Breast epithelium (tissue), 4 donors: ENCODE measurements around the gene STRAP. TPM values are rescaled to one million over a fixed set of nuclear protein-coding genes. Genes with fewer than 3 reads are reported as not detected.

Experiments
- DNase-seq, 2 donors: peaks; one replicate each; pipeline ENCODE4 v3.0.0-alpha.2; 2019; ENCODE audit warnings: low spot score in 2 of 2
- H3K27ac ChIP-seq, 2 donors: fragments of 200-600 bp; sonication (generic) in 1 of 2; one replicate each; pipeline ENCODE4 v1.5.1; 2016 to 2019; ENCODE audit warnings: mild to moderate bottlenecking in 1 of 2
- H3K27me3 ChIP-seq, 2 donors: fragments of 200-600 bp; sonication (generic) in 1 of 2; one replicate each; pipeline versions ENCODE4 v1.5.1 to v1.6.0; 2017 to 2019; ENCODE audit warnings: control low read depth in 1 of 2, mild to moderate bottlenecking in 1 of 2
- H3K36me3 ChIP-seq: fragments of 200-600 bp; one replicate; pipeline ENCODE4 v1.5.1; 2019
- H3K4me1 ChIP-seq, 2 donors: fragments of 200-600 bp; sonication (generic); one replicate each; pipeline ENCODE4 v1.5.1; 2016 to 2019; ENCODE audit warnings: control low read depth in 1 of 2
- H3K4me3 ChIP-seq, 3 donors: fragments of 200-600 bp; sonication (generic); 1 replicate in 2 of 3; 2 replicates in 1 of 3; pipeline ENCODE4 v1.5.1; 2016 to 2019; ENCODE audit warnings: mild to moderate bottlenecking in 3 of 3, moderate library complexity in 2 of 3
- H3K9me3 ChIP-seq, 2 donors: fragments of 200-600 bp; sonication (generic) in 1 of 2; one replicate each; pipeline ENCODE4 v1.5.1; 2016 to 2019; ENCODE audit warnings: control low read depth in 1 of 2
- CTCF ChIP-seq, 3 donors: fragments of 450-650 bp; IDR thresholded peaks; one replicate each; pipeline ENCODE4 v1.5.1; 2016 to 2017; ENCODE audit warnings: antibody characterized with exemption in 3 of 3, mild to moderate bottlenecking in 3 of 3, moderate library complexity in 3 of 3
- POLR2A ChIP-seq: fragments of 450-650 bp; IDR thresholded peaks from one replicate; pipeline ENCODE4 v1.6.1; 2016; ENCODE audit warnings: antibody characterized with exemption, mild to moderate bottlenecking, moderate library complexity
- POLR2AphosphoS5 ChIP-seq, 3 donors: sonication (generic); formaldehyde crosslinking; IDR thresholded peaks; one replicate each; pipeline ENCODE4 v1.6.1; 2017; ENCODE audit warnings: antibody characterized with exemption in 3 of 3
- intact Hi-C: fragments of 100-400 bp; cut with DNase I; formaldehyde crosslinking; loops from one replicate; pipeline ENCODE4 v1.15.1; 2023; ENCODE audit warnings: low total_unique reads
- total RNA-seq, 3 donors: library from RNA; depleted of rRNA; stranded (reverse); fragments of >200 nt; gene quantifications; one replicate each; pipeline ENCODE4 v1.1.0, GENCODE V29; 2016

The STRAP gene
- total RNA-seq, 3 donors from 2014 or later, result 50.1 to 60.0 (median 50.8) TPM

DNA sequence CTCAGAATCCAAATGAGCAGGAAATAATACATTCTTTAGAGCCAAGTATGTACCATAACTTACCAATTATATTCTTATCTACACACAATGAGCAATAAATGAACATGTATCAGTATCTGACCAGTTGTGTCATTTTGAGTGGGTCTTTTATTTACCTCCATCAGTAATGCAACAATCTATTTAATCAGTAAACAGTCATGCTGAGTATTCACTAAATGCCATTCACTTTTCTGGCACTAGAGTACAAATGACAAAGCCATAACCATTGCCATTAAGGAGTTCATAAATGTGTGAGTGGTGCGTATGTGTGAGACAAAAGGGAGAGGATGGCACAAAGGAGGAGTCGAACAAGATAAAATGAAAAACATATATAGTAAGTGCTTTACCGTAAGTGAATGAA is 1.5 kb upstream of the STRAP start:
- no peaks in the 10 kb centered on the region for H3K36me3 ChIP-seq
- H3K9me3 ChIP-seq, result no peaks in the 10 kb centered on the region
- TF ChIP-seq CTCF (IDR thresholded peaks at IDR 0.05) (no peak), POLR2A (no peak), POLR2AphosphoS5 (IDR thresholded peaks at IDR 0.05) (no peak)
- H3K27me3 ChIP-seq, result no peaks in the 10 kb centered on the region
- no peak for DNase-seq
- no peak overlapping the region for H3K4me3 ChIP-seq
- no peak overlapping the region for H3K27ac ChIP-seq
- intact Hi-C loops, result no loop called here
- H3K4me1 ChIP-seq, result peaks cover 3 to 5% of the 10 kb centered on the region in 2 donors

DNA sequence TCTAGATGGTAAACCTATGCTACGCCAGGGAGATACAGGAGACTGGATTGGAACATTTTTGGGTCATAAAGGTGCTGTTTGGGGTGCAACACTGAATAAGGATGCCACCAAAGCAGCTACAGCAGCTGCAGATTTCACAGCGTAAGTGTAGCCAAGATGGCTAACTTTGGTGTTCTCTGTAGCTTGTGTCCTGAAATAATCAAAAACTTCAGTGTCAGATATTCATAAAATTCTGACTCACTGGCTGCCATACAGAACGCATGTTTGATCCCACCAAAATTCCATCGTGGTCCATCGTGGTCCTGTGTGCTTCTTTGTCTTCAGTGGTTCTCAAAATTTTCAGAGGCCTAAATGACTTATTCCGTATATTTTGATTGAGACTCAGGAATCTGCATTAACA is 1.3 kb downstream of the STRAP start:
- H3K27me3 ChIP-seq, result no peaks in the 10 kb centered on the region
- intact Hi-C loops, result no loop called here
- H3K4me1 ChIP-seq, result peaks cover 3 to 5% of the 10 kb centered on the region in 2 donors
- no peaks in the 10 kb centered on the region for H3K9me3 ChIP-seq
- DNase-seq, result no peak
- H3K4me3 ChIP-seq, result peak overlapping the region; percentile 71 to 87 (median 78)
- no peak for TF ChIP-seq POLR2AphosphoS5 (IDR thresholded peaks at IDR 0.05)
- TF ChIP-seq POLR2A, result no peak
- H3K36me3 ChIP-seq, result no peaks in the 10 kb centered on the region
- H3K27ac ChIP-seq, result peak overlapping the region in 1 of 2 donors; percentile 98

GRCh38 chr12:15886372-15887042 is 4.3 kb downstream of the STRAP start:
- Histone ChIP-seq H3K4me3 (no peak overlapping the region), H3K27ac (no peak overlapping the region), H3K27me3 (no peaks in the 10 kb centered on the region), H3K4me1 (peaks cover 3 to 5% of the 10 kb centered on the region in 2 donors), H3K36me3 (peaks cover 3% of the 10 kb centered on the region), H3K9me3 (no peaks in the 10 kb centered on the region)
- intact Hi-C loops, result no loop called here
- TF ChIP-seq POLR2AphosphoS5 (IDR thresholded peaks at IDR 0.05), result no peak
- no peak for DNase-seq

- Histone ChIP-seq H3K9me3 (no peaks in the 10 kb centered on the region), H3K27ac (no peak overlapping the region), H3K4me3 (no peak overlapping the region), H3K4me1 (peaks cover 3 to 5% of the 10 kb centered on the region in 2 donors), H3K27me3 (no peaks in the 10 kb centered on the region), H3K36me3 (peaks cover 3% of the 10 kb centered on the region)
- no peak for DNase-seq
- TF ChIP-seq CTCF (IDR thresholded peaks at IDR 0.05), result no peak
- TF ChIP-seq POLR2A, result no peak
- no peak for TF ChIP-seq POLR2AphosphoS5 (IDR thresholded peaks at IDR 0.05)
- intact Hi-C loops, result no loop called here
These were observed 5.0 kb downstream of the STRAP start for GRCh38 chr12:15887043-15887817.

DNA sequence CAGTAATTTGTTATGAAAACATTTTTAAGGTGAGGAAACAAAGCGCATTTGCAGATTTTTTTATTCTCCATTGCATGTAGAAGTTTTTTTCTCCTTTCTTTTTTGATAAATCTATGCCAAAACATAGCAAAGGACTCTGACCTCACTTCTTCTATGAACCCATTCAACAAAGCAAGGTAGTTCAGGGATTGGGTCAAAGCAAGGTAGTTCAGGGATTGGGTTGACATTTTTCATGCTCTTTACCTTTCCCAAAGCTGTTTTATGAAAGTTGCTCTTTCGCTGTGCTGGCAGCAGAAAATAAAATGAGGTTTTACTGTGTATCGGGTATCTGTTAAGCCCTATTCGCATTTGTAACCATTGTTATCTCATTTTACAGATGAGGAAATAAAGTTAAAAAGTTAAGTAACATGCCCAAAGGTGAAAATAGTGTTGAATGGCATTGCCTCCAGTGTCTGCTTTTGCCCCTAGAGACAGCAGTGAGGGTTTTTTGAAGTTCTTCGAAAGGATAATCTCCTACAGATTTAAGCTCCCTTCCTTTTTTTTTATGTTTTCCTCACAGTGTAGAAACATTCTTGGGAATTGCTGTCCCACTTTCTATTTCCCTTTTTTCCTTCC is 10.6 kb downstream of the STRAP start:
- Histone ChIP-seq H3K27me3 (no peaks in the 10 kb centered on the region), H3K36me3 (peaks cover 3% of the 10 kb centered on the region), H3K9me3 (no peaks in the 10 kb centered on the region), H3K4me3 (no peak overlapping the region), H3K4me1 (no peaks in the 10 kb centered on the region), H3K27ac (no peak overlapping the region)
- DNase-seq, result no peak
- TF ChIP-seq CTCF (IDR thresholded peaks at IDR 0.05) (no peak), POLR2A (no peak), POLR2AphosphoS5 (IDR thresholded peaks at IDR 0.05) (no peak)
- intact Hi-C loops, result no loop called here

DNA sequence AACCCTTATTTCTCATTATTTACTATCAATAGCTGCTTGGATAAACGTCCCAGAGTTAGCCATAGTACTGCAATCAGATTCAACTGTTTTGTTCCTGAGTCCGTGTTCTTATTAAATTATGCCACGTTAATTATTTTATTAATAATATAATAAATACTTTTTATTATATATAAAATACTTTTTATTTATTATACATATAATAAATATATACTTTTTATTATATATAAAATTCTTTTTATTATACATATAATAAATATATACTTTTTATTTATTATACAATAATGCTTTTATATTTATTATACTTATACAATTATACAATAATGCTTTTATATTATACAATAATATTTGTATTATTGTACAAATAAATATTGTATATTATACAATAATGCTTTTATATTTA is 11.1 kb downstream of the STRAP start:
- no peak for DNase-seq
- intact Hi-C loops, result no loop called here
- TF ChIP-seq CTCF (IDR thresholded peaks at IDR 0.05), result no peak
- TF ChIP-seq POLR2AphosphoS5 (IDR thresholded peaks at IDR 0.05), result no peak
- TF ChIP-seq POLR2A, result no peak
- Histone ChIP-seq H3K9me3 (no peaks in the 10 kb centered on the region), H3K4me1 (no peaks in the 10 kb centered on the region), H3K27me3 (no peaks in the 10 kb centered on the region), H3K27ac (no peak overlapping the region), H3K36me3 (peaks cover 3% of the 10 kb centered on the region), H3K4me3 (no peak overlapping the region)
